CD8-positive, alpha-beta memory T cell (primary cell): Measurements from ENCODE around the gene ABLIM2. TPM values are rescaled to one million over a fixed set of nuclear protein-coding genes. Genes with fewer than 3 reads are reported as not detected.

Source experiments
- CTCF ChIA-PET: fragments of 350-600 bp; sonication (Branson Sonifier 250); formaldehyde crosslinking; loops from one replicate; lab custom pipeline; 2021; ENCODE audit warnings: antibody characterized with exemption; lab: Charles Lee
- POLR2A ChIA-PET: fragments of 350-600 bp; sonication (Branson Sonifier 250); formaldehyde crosslinking; loops from one replicate; lab custom pipeline; 2021; ENCODE audit warnings: antibody characterized with exemption; lab: Charles Lee
- DNase-seq, 5 donors: peaks; one replicate each; pipeline versions ENCODE4 v3.0.0 to v3.0.0-alpha.2; 2020 to 2022; ENCODE audit warnings: mixed read lengths in 1 of 5
- H3K27ac ChIP-seq: one replicate; pipeline ENCODE4 v1.7.0; 2013; ENCODE audit warnings: low read depth, mild to moderate bottlenecking, low read length, moderate library complexity
- H3K27me3 ChIP-seq: 2 replicates; pipeline ENCODE4 v1.7.0; 2013; ENCODE audit warnings: low read length, mild to moderate bottlenecking; ENCODE audit not compliant: insufficient read depth, poor library complexity, severe bottlenecking
- H3K36me3 ChIP-seq: 2 replicates; pipeline ENCODE4 v1.7.0; 2013; ENCODE audit warnings: mild to moderate bottlenecking, low read length, moderate library complexity; ENCODE audit not compliant: insufficient read depth
- H3K4me1 ChIP-seq: 2 replicates; pipeline ENCODE4 v1.7.0; 2013; ENCODE audit warnings: mild to moderate bottlenecking, low read length, moderate library complexity; ENCODE audit not compliant: insufficient read depth
- H3K4me3 ChIP-seq: 2 replicates; pipeline ENCODE4 v1.7.0; 2013; ENCODE audit warnings: mild to moderate bottlenecking, low read length
- H3K9me3 ChIP-seq: 2 replicates; pipeline ENCODE4 v1.7.0; 2013; ENCODE audit warnings: mild to moderate bottlenecking, low read length
- H3K27ac Mint-ChIP-seq, 8 donors: one replicate each; pipeline ENCODE4 v1.8.0; 2020 to 2021; ENCODE audit warnings: mixed read lengths in 8 of 8, mild to moderate bottlenecking in 6 of 8, inconsistent platforms in 3 of 8, moderate library complexity in 3 of 8
- H3K27me3 Mint-ChIP-seq, 2 donors: one replicate each; pipeline ENCODE4 v1.8.0; 2020 to 2021; ENCODE audit warnings: mixed read lengths in 2 of 2, mild to moderate bottlenecking in 1 of 2, moderate library complexity in 1 of 2
- H3K36me3 Mint-ChIP-seq, 3 donors: one replicate each; pipeline ENCODE4 v1.8.0; 2020 to 2021; ENCODE audit warnings: mixed read lengths in 3 of 3, inconsistent platforms in 1 of 3, mild to moderate bottlenecking in 1 of 3
- H3K4me1 Mint-ChIP-seq, 3 donors: one replicate each; pipeline ENCODE4 v1.8.0; 2020 to 2021; ENCODE audit warnings: mixed read lengths in 3 of 3, inconsistent platforms in 1 of 3, mild to moderate bottlenecking in 1 of 3
- H3K4me3 Mint-ChIP-seq, 7 donors: one replicate each; pipeline ENCODE4 v1.8.0; 2020 to 2021; ENCODE audit warnings: mixed read lengths in 7 of 7, mild to moderate bottlenecking in 6 of 7, moderate library complexity in 4 of 7, inconsistent platforms in 2 of 7
- H3K9me3 Mint-ChIP-seq, 5 donors: one replicate each; pipeline ENCODE4 v1.8.0; 2020 to 2022; ENCODE audit warnings: mixed read lengths in 5 of 5, mild to moderate bottlenecking in 3 of 5, moderate library complexity in 2 of 5, inconsistent platforms in 1 of 5
- polyA plus RNA-seq: library from polyadenylated mRNA; unstranded; fragments of 300-500 nt; fragmentation: Illumina TruSeq; gene quantifications from one replicate; pipeline ENCODE4 v1.2.3, GENCODE V29; 2021
- total RNA-seq, 2 experiments: library from RNA; stranded (reverse); gene quantifications; one replicate each; pipeline ENCODE4 v1.2.3, GENCODE V29; 2021

Gene ABLIM2
- total and polyA plus RNA-seq, 3 experiments from 2014 or later = 0.72 to 1.2 (median 1.1) TPM

DNA sequence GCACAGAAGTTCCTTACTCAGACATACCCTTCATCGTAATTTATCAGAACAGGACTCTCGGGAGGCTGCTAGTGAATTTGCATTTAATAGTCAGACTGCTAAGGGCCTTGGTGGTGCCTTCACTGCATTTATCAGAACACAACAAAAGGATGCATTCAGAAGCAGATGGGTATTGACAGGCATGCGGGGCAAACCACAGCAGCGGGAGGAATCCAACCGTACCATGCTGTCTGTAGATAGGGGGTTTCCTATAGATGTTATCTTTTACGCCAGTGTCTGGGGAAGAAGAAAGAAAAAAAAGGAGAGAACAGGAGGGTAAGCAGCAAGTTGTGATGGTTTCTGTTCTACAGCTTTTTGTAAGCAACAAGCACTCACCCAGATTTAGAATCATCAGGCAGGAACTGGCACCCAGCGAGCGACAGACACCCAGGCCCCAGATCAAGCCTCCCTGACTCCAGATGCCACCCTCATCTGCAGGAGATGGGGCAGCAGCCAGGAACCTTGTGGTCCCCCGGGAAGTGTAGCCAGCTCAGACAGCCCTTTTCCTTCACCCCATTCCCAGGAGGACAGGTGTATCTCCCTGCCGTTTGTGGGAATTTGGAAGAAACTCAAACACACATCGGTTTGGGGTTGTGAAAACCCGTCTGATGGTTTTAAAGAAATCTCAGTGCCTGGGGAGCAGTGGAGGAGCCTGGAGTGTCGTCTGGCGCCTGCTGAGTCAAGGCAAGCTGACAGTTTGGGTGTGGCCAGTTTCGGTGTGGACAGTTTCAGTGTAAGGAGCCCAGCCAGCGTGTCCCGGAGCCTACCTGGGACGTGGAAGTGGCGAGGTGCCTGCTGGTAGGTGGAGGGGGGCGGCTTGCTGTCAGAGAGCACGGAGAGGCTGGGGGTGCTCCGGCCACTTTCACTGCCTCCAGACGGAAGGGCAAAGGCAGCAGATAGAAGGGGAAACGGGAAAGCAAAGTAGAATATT, 138.9 kb downstream of the ABLIM2 start:
- no peak for DNase-seq
- ChIA-PET CTCF (no interaction called here), POLR2A (no interaction called here)
- Mint-ChIP-seq H3K4me1 (peaks cover 0 to 4% (median 0%) of the 10 kb centered on the region in 3 donors), H3K4me3 (no peak overlapping the region), H3K27ac (no peak overlapping the region), H3K9me3 (no peaks in the 10 kb centered on the region), H3K36me3 (peaks cover 0 to 3% (median 0%) of the 10 kb centered on the region in 3 donors), H3K27me3 (peaks cover 0 to 6% of the 10 kb centered on the region in 2 donors)
- H3K36me3 ChIP-seq = no peaks in the 10 kb centered on the region
- no peak overlapping the region for H3K4me3 ChIP-seq
- H3K27me3 ChIP-seq = no peaks in the 10 kb centered on the region
- H3K9me3 ChIP-seq = no peaks in the 10 kb centered on the region
- no peaks in the 10 kb centered on the region for H3K4me1 ChIP-seq
- H3K27ac ChIP-seq = no peak overlapping the region

DNA sequence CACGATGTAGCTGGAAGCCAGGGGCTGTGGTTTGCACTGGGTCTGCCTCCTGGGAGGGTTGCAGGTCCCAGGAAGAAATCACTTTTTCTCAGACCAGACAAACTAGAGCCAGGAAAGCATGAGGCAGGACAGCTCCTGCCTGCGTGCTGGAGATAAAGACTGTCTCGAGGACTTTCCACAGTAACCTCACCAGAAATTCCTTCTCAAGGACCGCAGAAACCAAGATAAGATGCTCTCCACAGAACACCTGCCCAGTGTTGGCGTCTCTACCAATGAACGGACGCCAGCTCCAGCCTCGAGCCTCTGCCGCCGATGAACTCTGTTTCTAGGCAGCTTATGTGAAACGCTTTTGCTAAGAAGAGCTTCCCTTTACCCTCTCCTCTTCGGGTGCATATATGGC, 142.1 kb downstream of the ABLIM2 start:
- POLR2A ChIA-PET = no interaction called here
- no peak overlapping the region for H3K4me3 Mint-ChIP-seq

DNA sequence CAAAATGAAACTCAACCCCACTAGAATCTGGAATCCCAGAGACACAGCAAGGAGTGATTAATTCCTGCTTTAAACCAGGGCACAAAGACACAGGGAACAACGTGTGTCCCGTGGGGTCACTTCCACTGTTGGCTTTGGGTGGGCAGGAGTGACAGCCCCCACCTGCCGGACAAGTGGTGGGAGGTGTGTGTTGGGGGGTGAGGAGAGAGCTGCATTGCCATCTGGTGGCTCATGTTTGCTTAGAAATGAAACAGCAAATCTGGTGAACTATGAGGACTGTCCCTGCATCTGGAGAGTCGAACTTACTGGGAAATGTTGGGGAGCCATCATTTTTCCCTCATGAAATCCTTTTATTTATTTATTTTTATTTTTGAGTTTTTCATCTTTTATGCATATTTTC, 143.1 kb downstream of the ABLIM2 start:
- CTCF ChIA-PET = no interaction called here
- no peaks in the 10 kb centered on the region for H3K4me1 ChIP-seq
- Mint-ChIP-seq H3K4me3 (no peak overlapping the region), H3K36me3 (peaks cover 0 to 3% (median 0%) of the 10 kb centered on the region in 3 donors), H3K9me3 (no peaks in the 10 kb centered on the region), H3K27ac (no peak overlapping the region), H3K27me3 (peaks cover 0 to 7% of the 10 kb centered on the region in 2 donors), H3K4me1 (peaks cover 0 to 4% (median 0%) of the 10 kb centered on the region in 3 donors)
- no peaks in the 10 kb centered on the region for H3K27me3 ChIP-seq
- POLR2A ChIA-PET = no interaction called here
- no peaks in the 10 kb centered on the region for H3K9me3 ChIP-seq
- H3K36me3 ChIP-seq = no peaks in the 10 kb centered on the region
- H3K4me3 ChIP-seq = no peak overlapping the region
- no peak for DNase-seq
- H3K27ac ChIP-seq = no peak overlapping the region

More for the DNA sequence above, 142.1 kb downstream of the ABLIM2 start:
- Histone ChIP-seq H3K4me1 (no peaks in the 10 kb centered on the region), H3K27ac (no peak overlapping the region), H3K4me3 (no peak overlapping the region), H3K27me3 (no peaks in the 10 kb centered on the region), H3K36me3 (no peaks in the 10 kb centered on the region), H3K9me3 (no peaks in the 10 kb centered on the region)
- no peak for DNase-seq
- CTCF ChIA-PET = no interaction called here
- Mint-ChIP-seq H3K36me3 (peaks cover 0 to 3% (median 0%) of the 10 kb centered on the region in 3 donors), H3K4me1 (peaks cover 0 to 4% (median 0%) of the 10 kb centered on the region in 3 donors), H3K27ac (no peak overlapping the region), H3K27me3 (peaks cover 0 to 7% of the 10 kb centered on the region in 2 donors), H3K9me3 (no peaks in the 10 kb centered on the region)

DNA sequence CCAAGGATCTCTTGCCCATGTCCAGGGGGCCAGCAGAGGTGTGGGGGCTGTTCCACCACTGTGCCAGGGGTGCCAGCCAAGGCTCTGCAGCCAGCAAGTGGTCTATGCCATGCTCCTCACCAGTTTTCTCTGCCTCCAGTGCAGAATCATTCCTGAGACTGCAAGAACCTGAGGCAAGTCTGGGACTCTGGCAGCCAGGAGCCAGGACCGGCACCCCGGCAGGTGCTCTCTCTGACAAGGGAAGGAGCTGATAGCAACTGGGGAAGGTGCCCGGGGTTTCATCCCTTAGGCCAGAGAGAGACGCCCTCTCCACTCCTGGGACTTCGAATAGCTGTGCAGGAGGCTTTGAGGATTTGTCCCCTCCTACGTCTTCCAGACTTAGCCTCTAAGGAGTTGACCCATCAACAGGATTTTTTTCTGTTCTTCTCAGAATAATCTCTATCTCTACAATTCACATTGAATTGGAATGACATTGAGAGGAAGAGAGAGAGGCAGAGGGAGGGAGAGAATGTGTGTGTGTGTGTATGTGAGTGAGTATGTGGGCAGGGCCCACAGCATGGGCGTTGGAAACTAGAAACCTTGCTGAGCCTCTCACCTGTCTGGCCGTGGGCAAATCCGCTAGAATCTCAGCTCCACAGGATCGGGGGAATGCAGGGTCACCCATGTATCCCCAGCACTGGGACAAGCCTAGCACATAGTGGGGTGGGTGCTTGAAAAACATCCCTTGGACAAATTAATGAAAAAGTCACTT, 144.5 kb downstream of the ABLIM2 start:
- Histone ChIP-seq H3K4me3 (no peak overlapping the region), H3K9me3 (no peaks in the 10 kb centered on the region), H3K36me3 (no peaks in the 10 kb centered on the region), H3K4me1 (no peaks in the 10 kb centered on the region), H3K27ac (no peak overlapping the region), H3K27me3 (no peaks in the 10 kb centered on the region)
- H3K27me3 Mint-ChIP-seq = peaks cover 0 to 4% of the 10 kb centered on the region in 2 donors
- CTCF ChIA-PET = no interaction called here
- H3K27ac Mint-ChIP-seq = no peak overlapping the region
- no peak for DNase-seq
- H3K9me3 Mint-ChIP-seq = no peaks in the 10 kb centered on the region
- POLR2A ChIA-PET = no interaction called here
- peaks cover 0 to 1% (median 0%) of the 10 kb centered on the region in 3 donors for H3K36me3 Mint-ChIP-seq
- H3K4me3 Mint-ChIP-seq = no peak overlapping the region
- no peaks in the 10 kb centered on the region for H3K4me1 Mint-ChIP-seq

DNA sequence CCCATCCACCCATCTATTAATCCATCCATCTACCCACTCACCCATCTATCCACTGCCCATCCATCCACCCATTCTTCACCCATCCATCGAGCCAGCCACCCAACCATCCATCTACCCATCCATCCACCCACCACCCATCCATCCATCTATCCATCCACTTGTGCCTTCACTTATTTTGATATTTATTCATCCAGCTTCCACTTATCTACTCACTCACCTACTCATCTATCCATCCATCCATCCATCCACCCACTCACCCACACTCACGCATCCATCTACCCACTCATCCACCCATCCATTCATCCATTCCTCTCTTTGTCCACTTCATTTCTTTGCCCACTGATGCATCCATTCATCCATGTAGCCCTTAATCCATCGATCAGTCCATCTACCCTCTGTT, 146.1 kb downstream of the ABLIM2 start:
- CTCF ChIA-PET = interaction anchor here (1.1 kb wide), 1 partner anchor 25 kb away, joined by 4 read pairs; no protein-coding TSS in a partner anchor
- no peak overlapping the region for H3K27ac ChIP-seq

DNA sequence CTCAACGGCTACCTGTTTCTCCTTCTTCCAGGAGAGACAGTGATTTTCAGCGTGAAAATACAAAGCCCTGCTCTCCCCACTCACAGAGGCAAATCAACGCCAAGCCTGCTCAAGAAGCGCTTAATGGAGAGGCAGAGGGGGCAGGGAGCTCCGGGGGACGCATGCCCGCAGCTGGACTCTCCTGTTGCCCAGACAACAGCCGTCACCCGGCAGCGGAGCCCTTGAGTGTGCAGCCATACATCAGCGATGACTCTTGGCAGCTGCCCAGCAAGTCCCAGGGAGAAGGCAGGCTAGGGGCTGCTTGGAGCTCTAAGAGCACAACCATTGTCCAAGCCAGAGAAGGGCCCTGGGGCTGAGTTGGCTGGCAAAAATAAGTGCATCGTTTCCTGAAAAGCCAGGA, 148.0 kb downstream of the ABLIM2 start:
- Mint-ChIP-seq H3K27ac (peak overlapping the region in 1 of 8 donors; percentile 38), H3K4me1 (no peaks in the 10 kb centered on the region), H3K4me3 (no peak overlapping the region), H3K27me3 (peaks cover 0 to 3% of the 10 kb centered on the region in 2 donors), H3K36me3 (peaks cover 0 to 4% (median 1%) of the 10 kb centered on the region in 3 donors), H3K9me3 (no peaks in the 10 kb centered on the region)
- no peak for DNase-seq
- no peaks in the 10 kb centered on the region for H3K36me3 ChIP-seq
- H3K4me3 ChIP-seq = no peak overlapping the region
- H3K9me3 ChIP-seq = no peaks in the 10 kb centered on the region
- H3K27ac ChIP-seq = no peak overlapping the region
- no peaks in the 10 kb centered on the region for H3K4me1 ChIP-seq
- ChIA-PET CTCF (no interaction called here), POLR2A (no interaction called here)
- H3K27me3 ChIP-seq = no peaks in the 10 kb centered on the region

More for the DNA sequence above, 146.1 kb downstream of the ABLIM2 start:
- no peak overlapping the region for H3K4me3 ChIP-seq
- H3K4me3 Mint-ChIP-seq = no peak overlapping the region
- H3K36me3 Mint-ChIP-seq = peaks cover 0 to 1% (median 0%) of the 10 kb centered on the region in 3 donors
- no peaks in the 10 kb centered on the region for H3K4me1 ChIP-seq
- H3K36me3 ChIP-seq = no peaks in the 10 kb centered on the region
- POLR2A ChIA-PET = no interaction called here
- no peaks in the 10 kb centered on the region for H3K9me3 ChIP-seq
- H3K4me1 Mint-ChIP-seq = no peaks in the 10 kb centered on the region
- no peak overlapping the region for H3K27ac Mint-ChIP-seq
- peaks cover 0 to 2% of the 10 kb centered on the region in 2 donors for H3K27me3 Mint-ChIP-seq
- no peak for DNase-seq
- no peaks in the 10 kb centered on the region for H3K9me3 Mint-ChIP-seq
- H3K27me3 ChIP-seq = no peaks in the 10 kb centered on the region

DNA sequence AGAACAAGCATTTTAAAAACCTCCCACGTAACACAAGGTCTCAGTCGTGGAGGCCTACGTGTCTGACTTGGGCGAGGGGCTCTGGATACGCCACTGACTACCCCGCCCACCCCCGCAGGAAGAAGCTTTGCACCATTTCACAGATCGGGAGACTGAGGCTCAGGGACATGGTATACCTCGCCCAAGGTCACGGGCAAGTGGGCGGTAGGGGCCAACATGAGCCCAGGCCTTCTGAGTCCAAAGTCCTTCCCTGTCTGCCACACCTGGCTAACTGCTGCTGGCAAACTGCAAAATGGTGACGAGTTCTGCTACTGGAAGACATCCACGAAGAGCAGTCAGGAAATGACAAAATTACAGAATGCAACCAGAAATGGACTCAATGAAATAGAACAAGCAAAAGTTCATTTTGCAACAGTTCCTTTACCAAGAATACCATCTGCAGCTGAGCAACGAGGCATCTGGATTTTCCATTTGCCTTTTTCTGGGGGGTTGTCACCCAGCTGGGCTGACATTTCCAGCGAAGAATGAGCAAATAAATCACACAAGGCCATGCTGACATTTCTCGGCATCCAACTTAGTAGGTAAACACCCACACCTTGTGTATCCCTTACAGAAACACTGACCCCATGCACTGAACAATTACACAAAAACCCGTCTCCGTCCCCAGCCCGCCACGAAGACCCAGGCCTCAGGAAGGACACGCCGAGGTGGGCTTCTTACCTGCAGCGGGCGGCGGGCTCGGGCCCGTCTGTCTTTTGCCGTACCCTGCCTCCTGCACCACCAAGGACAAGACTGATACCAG, 148.7 kb downstream of the ABLIM2 start:
- Mint-ChIP-seq H3K9me3 (no peaks in the 10 kb centered on the region), H3K27ac (no peak overlapping the region), H3K4me1 (no peaks in the 10 kb centered on the region), H3K36me3 (peaks cover 0 to 7% (median 2%) of the 10 kb centered on the region in 3 donors), H3K27me3 (peaks cover 0 to 3% of the 10 kb centered on the region in 2 donors), H3K4me3 (no peak overlapping the region)
- Histone ChIP-seq H3K4me1 (no peaks in the 10 kb centered on the region), H3K4me3 (no peak overlapping the region), H3K27me3 (no peaks in the 10 kb centered on the region), H3K36me3 (no peaks in the 10 kb centered on the region), H3K9me3 (no peaks in the 10 kb centered on the region), H3K27ac (no peak overlapping the region)
- no peak for DNase-seq
- ChIA-PET CTCF (no interaction called here), POLR2A (no interaction called here)
